Stimulated activated naive CD8-positive, alpha-beta T cell treated with anti-CD3 and anti-CD28 coated beads, Interleukin-15, Interleukin-2, amounts not matched to agents 100 U/mL and 50 U/mL, for 24 hours (primary cell): Measurements from ENCODE around the gene MYBPC2.
A peak's percentile ranks its signal among the peaks of the same experiment; 100 is the strongest.

Source experiments
- ATAC-seq: fragments of 150-1000 bp; cut with Tn5 transposase; one replicate; pipeline ENCODE4 v1.10.0; 2021
- DNase-seq: peaks from one replicate; pipeline ENCODE4 v3.0.0; 2021

The MYBPC2 gene

GRCh38 chr19:50500753-50501151, 68.1 kb downstream of the MYBPC2 start:
- no peak for DNase-seq
- ATAC-seq = no peak

- DNase-seq (no peak), ATAC-seq (no peak)
These were observed 68.5 kb downstream of the MYBPC2 start for GRCh38 chr19:50501186-50501567.

- DNase-seq (no peak), ATAC-seq (no peak)
These were observed 69.1 kb downstream of the MYBPC2 start for GRCh38 chr19:50501568-50502475.

GRCh38 chr19:50505856-50506611, 73.3 kb downstream of the MYBPC2 start:
- DNase-seq (no peak), ATAC-seq (no peak)

GRCh38 chr19:50506700-50507099, 74.0 kb downstream of the MYBPC2 start:
- ATAC-seq (no peak), DNase-seq (no peak)

GRCh38 chr19:50507376-50507775, 74.7 kb downstream of the MYBPC2 start:
- ATAC-seq = no peak

GRCh38 chr19:50508843-50509190, 76.1 kb downstream of the MYBPC2 start:
- no peak for ATAC-seq
- DNase-seq = no peak

More at GRCh38 chr19:50507376-50507775, 74.7 kb downstream of the MYBPC2 start:
- DNase-seq = no peak

GRCh38 chr19:50509366-50509765, 76.7 kb downstream of the MYBPC2 start:
- DNase-seq (no peak), ATAC-seq (no peak)

- DNase-seq = no peak
- ATAC-seq = no peak
These were observed 77.5 kb downstream of the MYBPC2 start for GRCh38 chr19:50510121-50510670.

GRCh38 chr19:50510700-50511068, 78.0 kb downstream of the MYBPC2 start:
- no peak for DNase-seq
- no peak for ATAC-seq

GRCh38 chr19:50511069-50511822, 78.6 kb downstream of the MYBPC2 start, which contains the start of gene JOSD2:
Gene JOSD2, minus strand, starts transcription at chr19:50511191. Its CDS starts 760 bp downstream, at chr19:50510431.
- ATAC-seq = peak; percentile 92
- DNase-seq = peak; percentile 94

- DNase-seq (no peak), ATAC-seq (no peak)
These were observed 79.7 kb downstream of the MYBPC2 start for GRCh38 chr19:50512112-50512998.

GRCh38 chr19:50512999-50513745, 80.5 kb downstream of the MYBPC2 start:
- DNase-seq = no peak

GRCh38 chr19:50513746-50514345, 81.2 kb downstream of the MYBPC2 start, which contains the start of gene ASPDH:
Gene ASPDH, minus strand, starts transcription at chr19:50513913. Its CDS starts 90 bp downstream, at chr19:50513823.
- DNase-seq (no peak), ATAC-seq (no peak)

More at GRCh38 chr19:50512999-50513745, 80.5 kb downstream of the MYBPC2 start:
- no peak for ATAC-seq

GRCh38 chr19:50514346-50515167, 81.9 kb downstream of the MYBPC2 start:
- no peak for ATAC-seq
- DNase-seq = no peak

GRCh38 chr19:50515168-50515561, 82.5 kb downstream of the MYBPC2 start:
- DNase-seq (no peak), ATAC-seq (no peak)
